ENCODE data around the gene GPC5.

DNA sequence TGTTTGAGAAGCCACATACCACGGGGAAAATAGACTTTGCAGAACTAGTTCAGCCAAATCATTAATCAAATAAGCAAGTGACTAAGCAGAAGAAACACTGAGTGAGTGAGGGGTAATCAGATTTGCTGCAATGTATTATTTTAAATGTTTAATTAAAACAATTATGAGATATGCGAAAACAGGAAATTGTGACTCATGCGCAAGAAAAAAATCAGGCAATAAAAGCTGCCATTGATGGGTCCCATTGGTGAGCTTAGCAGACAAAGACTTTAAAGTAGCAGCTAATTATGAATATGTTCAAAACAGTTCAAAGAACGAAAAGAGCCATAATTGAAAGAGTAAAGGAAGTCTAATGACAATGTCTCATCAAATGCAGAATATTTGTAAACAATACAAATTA lies 644.1 kb downstream of the GPC5 start:
- TF ChIP-seq, protein P1, sequence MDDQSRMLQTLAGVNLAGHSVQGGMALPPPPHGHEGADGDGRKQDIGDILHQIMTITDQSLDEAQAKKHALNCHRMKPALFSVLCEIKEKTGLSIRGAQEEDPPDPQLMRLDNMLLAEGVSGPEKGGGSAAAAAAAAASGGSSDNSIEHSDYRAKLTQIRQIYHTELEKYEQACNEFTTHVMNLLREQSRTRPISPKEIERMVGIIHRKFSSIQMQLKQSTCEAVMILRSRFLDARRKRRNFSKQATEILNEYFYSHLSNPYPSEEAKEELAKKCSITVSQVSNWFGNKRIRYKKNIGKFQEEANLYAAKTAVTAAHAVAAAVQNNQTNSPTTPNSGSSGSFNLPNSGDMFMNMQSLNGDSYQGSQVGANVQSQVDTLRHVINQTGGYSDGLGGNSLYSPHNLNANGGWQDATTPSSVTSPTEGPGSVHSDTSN (CRISPR knock-in tag; IDR thresholded peaks at IDR 0.05): no peak
- no peak for TF ChIP-seq ZNF121 (tag by site-specific recombination; IDR thresholded peaks at IDR 0.05)
- TF ChIP-seq, protein P2, sequence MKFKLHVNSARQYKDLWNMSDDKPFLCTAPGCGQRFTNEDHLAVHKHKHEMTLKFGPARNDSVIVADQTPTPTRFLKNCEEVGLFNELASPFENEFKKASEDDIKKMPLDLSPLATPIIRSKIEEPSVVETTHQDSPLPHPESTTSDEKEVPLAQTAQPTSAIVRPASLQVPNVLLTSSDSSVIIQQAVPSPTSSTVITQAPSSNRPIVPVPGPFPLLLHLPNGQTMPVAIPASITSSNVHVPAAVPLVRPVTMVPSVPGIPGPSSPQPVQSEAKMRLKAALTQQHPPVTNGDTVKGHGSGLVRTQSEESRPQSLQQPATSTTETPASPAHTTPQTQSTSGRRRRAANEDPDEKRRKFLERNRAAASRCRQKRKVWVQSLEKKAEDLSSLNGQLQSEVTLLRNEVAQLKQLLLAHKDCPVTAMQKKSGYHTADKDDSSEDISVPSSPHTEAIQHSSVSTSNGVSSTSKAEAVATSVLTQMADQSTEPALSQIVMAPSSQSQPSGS (tag by site-specific recombination; IDR thresholded peaks at IDR 0.05; ENCODE audit: low read depth): no peak
- TF ChIP-seq, protein P3, sequence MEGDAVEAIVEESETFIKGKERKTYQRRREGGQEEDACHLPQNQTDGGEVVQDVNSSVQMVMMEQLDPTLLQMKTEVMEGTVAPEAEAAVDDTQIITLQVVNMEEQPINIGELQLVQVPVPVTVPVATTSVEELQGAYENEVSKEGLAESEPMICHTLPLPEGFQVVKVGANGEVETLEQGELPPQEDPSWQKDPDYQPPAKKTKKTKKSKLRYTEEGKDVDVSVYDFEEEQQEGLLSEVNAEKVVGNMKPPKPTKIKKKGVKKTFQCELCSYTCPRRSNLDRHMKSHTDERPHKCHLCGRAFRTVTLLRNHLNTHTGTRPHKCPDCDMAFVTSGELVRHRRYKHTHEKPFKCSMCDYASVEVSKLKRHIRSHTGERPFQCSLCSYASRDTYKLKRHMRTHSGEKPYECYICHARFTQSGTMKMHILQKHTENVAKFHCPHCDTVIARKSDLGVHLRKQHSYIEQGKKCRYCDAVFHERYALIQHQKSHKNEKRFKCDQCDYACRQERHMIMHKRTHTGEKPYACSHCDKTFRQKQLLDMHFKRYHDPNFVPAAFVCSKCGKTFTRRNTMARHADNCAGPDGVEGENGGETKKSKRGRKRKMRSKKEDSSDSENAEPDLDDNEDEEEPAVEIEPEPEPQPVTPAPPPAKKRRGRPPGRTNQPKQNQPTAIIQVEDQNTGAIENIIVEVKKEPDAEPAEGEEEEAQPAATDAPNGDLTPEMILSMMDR (tag by site-specific recombination; IDR thresholded peaks at IDR 0.05): no peak
- TF ChIP-seq OSR2 (tag by site-specific recombination; IDR thresholded peaks at IDR 0.05): no peak
- no peak for TF ChIP-seq ZNF274 (IDR thresholded peaks at IDR 0.05; ENCODE audit: low read length)
- TF ChIP-seq ZNF274 (tag by site-specific recombination; IDR thresholded peaks at IDR 0.05; ENCODE audit: borderline replicate concordance): no peak
- no peak for TF ChIP-seq ZNF350 (tag by site-specific recombination; IDR thresholded peaks at IDR 0.05)
- no peak for TF ChIP-seq ZBTB8A (tag by site-specific recombination; IDR thresholded peaks at IDR 0.05)

Data from HEK293 (cell line).